ENCODE measurements around the gene SLC1A3.
"Not testable (repeated sequence)": the region's sequence is repeated elsewhere in the genome, so short reads cannot be mapped to it uniquely, and the experiment has no call there.

SLC1A3 gene

GRCh38 chr5:36630201-36631145, 24.1 kb downstream of the SLC1A3 start:
- DNase-seq (ENCODE audit: low read depth, low spot score), result no peak

GRCh38 chr5:36631154-36631553, 24.7 kb downstream of the SLC1A3 start:
- DNase-seq (ENCODE audit: low read depth, low spot score), result no peak

- no peak for DNase-seq (ENCODE audit: low read depth, low spot score)
Measured at GRCh38 chr5:36631620-36632362, 25.4 kb downstream of the SLC1A3 start.

- DNase-seq (ENCODE audit: low read depth, low spot score), result no peak
Measured at GRCh38 chr5:36632363-36632664, 25.9 kb downstream of the SLC1A3 start.

GRCh38 chr5:36635721-36636390, 29.4 kb downstream of the SLC1A3 start:
- no peak for DNase-seq (ENCODE audit: low read depth, low spot score)

- no peak for DNase-seq (ENCODE audit: low read depth, low spot score)
Measured at GRCh38 chr5:36637101-36637500, 30.7 kb downstream of the SLC1A3 start.

- DNase-seq (ENCODE audit: low read depth, low spot score), result no peak
Measured at GRCh38 chr5:36637516-36637915, 31.1 kb downstream of the SLC1A3 start.

GRCh38 chr5:36638056-36638455, 31.6 kb downstream of the SLC1A3 start:
- DNase-seq (ENCODE audit: low read depth, low spot score), result peak; percentile 71

GRCh38 chr5:36640949-36641348, 34.5 kb downstream of the SLC1A3 start:
- no peak for DNase-seq (ENCODE audit: low read depth, low spot score)

- no peak for DNase-seq (ENCODE audit: low read depth, low spot score)
Measured at GRCh38 chr5:36641431-36641830, 35.0 kb downstream of the SLC1A3 start.

- no peak for DNase-seq (ENCODE audit: low read depth, low spot score)
Measured at GRCh38 chr5:36642089-36642488, 35.7 kb downstream of the SLC1A3 start.

- no peak for DNase-seq (ENCODE audit: low read depth, low spot score)
Measured at GRCh38 chr5:36643162-36643561, 36.8 kb downstream of the SLC1A3 start.

GRCh38 chr5:36643841-36644240, 37.4 kb downstream of the SLC1A3 start:
- DNase-seq (ENCODE audit: low read depth, low spot score), result not testable (repeated sequence)

GRCh38 chr5:36644727-36645126, 38.3 kb downstream of the SLC1A3 start:
- peak; percentile 82 for DNase-seq (ENCODE audit: low read depth, low spot score)

GRCh38 chr5:36646100-36646499, 39.7 kb downstream of the SLC1A3 start:
- no peak for DNase-seq (ENCODE audit: low read depth, low spot score)

- no peak for DNase-seq (ENCODE audit: low read depth, low spot score)
Measured at GRCh38 chr5:36646507-36647023, 40.2 kb downstream of the SLC1A3 start.

GRCh38 chr5:36647046-36647445, 40.6 kb downstream of the SLC1A3 start:
- no peak for DNase-seq (ENCODE audit: low read depth, low spot score)

- peak; percentile 39 for DNase-seq (ENCODE audit: low read depth, low spot score)
Measured at GRCh38 chr5:36648426-36648825, 42.0 kb downstream of the SLC1A3 start.

- no peak for DNase-seq (ENCODE audit: low read depth, low spot score)
Measured at GRCh38 chr5:36651761-36652685, 45.6 kb downstream of the SLC1A3 start.

- no peak for DNase-seq (ENCODE audit: low read depth, low spot score)
Measured at GRCh38 chr5:36653044-36653705, 46.8 kb downstream of the SLC1A3 start.

Measured in ELF-1 (cell line).